Ishikawa (cell line): Measurements from ENCODE around the gene P2RX6.

Experiments used
- CEBPB ChIP-seq: IDR thresholded peaks from 2 replicates; pipeline ENCODE4 v1.6.1; 2012
- CREB1 ChIP-seq: IDR thresholded peaks from 2 replicates; pipeline ENCODE4 v1.6.1; 2012; ENCODE audit warnings: low read depth
- EGR1 ChIP-seq: IDR thresholded peaks from 2 replicates; pipeline ENCODE4 v1.6.1; 2012
- EP300 ChIP-seq: IDR thresholded peaks from 2 replicates; pipeline ENCODE4 v1.6.1; 2012; ENCODE audit warnings: borderline replicate concordance
- FOXM1 ChIP-seq: IDR thresholded peaks from 2 replicates; pipeline ENCODE4 v1.6.1; 2012; ENCODE audit warnings: low read depth, borderline replicate concordance
- NFIC ChIP-seq: IDR thresholded peaks from 2 replicates; pipeline ENCODE4 v1.6.1; 2012
- RAD21 ChIP-seq: IDR thresholded peaks from 2 replicates; pipeline ENCODE4 v1.6.1; 2012; ENCODE audit warnings: low read depth
- TAF1 ChIP-seq: IDR thresholded peaks from 2 replicates; pipeline ENCODE4 v1.6.1; 2012; ENCODE audit warnings: low read depth, mild to moderate bottlenecking
- TCF12 ChIP-seq: IDR thresholded peaks from 2 replicates; pipeline ENCODE4 v1.6.1; 2012; ENCODE audit warnings: low read depth
- TEAD4 ChIP-seq: IDR thresholded peaks from 2 replicates; pipeline ENCODE4 v1.6.1; 2012
- YY1 ChIP-seq: IDR thresholded peaks from 2 replicates; pipeline ENCODE4 v1.6.1; 2012; ENCODE audit warnings: low read depth
- ZBTB7A ChIP-seq: IDR thresholded peaks from 2 replicates; pipeline ENCODE4 v1.6.1; 2012; ENCODE audit warnings: low read depth
- TF ChIP-seq, protein P1 (sequence below): IDR thresholded peaks from 2 replicates; pipeline ENCODE4 v1.6.1; 2012
- TF ChIP-seq, protein P2 (sequence below): IDR thresholded peaks from 2 replicates; pipeline ENCODE4 v1.6.1; 2012; ENCODE audit warnings: low read depth, mild to moderate bottlenecking
- TF ChIP-seq, protein P3 (sequence below): IDR thresholded peaks from 2 replicates; pipeline ENCODE4 v1.6.1; 2012

P2RX6 gene

DNA sequence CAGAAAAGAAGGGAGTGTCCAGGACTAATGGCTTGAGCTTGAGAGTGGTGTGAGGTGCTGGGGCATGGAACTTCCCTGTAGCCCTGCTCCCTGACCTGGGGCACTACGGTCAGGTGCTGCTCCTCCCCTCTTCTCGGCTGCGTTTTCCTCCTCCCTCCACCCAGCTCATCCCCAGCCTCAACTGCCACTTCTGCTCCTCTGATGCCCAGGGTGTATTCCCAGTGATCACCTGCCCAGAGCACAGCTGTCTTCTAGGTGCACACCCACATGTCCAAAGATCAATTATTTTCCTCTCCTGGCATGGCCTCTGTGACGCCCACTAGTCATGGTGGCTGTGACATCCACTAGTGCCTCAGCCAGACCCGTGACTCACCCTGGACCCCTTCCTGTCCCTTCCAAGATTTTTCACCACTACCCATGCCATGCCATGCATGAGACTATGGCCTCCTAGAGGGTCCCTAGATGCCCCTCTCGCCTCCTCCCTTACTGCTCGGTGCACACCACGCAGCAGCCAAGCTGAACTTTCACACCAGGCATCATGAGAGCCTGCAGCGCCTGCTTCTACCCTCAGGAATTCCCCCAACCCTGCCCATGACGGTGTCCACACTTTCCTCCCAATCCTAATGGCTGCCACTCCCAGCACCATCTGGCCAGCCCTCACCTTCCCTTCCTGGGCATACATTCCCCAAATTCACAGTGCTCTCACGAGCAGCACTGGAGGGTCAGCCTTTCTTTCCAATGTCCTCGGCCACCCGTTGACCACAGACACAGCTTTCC is 1.9 kb downstream of the P2RX6 start:
- TF ChIP-seq EP300 (no peak), FOXM1 (no peak)

DNA sequence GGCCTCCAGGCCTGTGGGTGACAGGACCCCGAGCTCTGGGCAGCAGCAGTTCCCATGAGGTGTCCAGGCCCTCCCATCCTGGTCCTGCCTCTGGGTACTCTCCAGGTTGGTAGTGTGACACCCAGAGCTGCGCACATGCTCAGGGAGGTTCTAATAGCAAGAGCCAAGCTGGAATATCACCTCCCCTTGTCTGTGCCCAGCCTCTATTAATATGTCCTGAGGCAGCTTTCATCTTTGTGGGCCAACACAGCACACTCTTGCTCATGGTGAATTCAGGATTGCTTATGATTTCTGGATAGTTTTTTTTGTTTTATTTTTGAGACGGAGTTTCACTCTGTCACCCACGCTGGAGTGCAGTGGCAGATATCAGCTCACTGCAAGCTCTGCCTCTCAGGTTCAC is 3.3 kb downstream of the P2RX6 start:
- TF ChIP-seq TAF1 = no peak
- TF ChIP-seq, protein P1, sequence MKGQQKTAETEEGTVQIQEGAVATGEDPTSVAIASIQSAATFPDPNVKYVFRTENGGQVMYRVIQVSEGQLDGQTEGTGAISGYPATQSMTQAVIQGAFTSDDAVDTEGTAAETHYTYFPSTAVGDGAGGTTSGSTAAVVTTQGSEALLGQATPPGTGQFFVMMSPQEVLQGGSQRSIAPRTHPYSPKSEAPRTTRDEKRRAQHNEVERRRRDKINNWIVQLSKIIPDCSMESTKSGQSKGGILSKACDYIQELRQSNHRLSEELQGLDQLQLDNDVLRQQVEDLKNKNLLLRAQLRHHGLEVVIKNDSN = no peak

DNA sequence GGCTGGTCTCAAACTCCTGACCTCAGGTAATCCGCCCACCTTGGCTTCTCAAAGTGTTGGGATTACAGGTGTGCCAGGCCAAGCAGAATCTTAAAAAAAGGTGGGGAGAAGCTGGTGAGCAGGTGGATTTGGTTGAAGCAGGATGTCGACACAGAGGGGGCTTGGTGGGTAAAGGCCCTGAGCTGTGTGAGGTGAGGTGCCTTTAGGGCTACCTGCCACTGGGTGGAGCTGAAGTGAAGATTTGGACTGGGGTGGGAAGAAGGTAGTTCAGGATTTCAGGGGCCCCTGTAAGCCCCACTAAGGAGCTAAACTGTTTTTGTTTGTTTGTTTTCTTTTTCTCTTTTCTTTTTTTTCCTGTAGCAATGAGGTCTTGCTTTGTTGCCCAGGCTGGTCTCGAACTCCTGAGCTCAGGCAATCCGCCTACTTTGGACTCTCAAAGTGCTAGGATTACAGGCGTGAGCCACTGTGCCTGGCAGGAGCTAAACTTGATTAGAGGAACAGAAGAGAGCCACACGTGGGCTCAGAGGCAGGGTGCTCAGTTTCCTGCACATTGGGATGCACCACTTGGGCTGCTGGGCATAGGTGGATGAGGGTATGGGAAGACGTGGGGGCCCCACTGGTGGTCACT is 6.0 kb downstream of the P2RX6 start:
- TF ChIP-seq TAF1 (no peak), RAD21 (peak; percentile 44)

DNA sequence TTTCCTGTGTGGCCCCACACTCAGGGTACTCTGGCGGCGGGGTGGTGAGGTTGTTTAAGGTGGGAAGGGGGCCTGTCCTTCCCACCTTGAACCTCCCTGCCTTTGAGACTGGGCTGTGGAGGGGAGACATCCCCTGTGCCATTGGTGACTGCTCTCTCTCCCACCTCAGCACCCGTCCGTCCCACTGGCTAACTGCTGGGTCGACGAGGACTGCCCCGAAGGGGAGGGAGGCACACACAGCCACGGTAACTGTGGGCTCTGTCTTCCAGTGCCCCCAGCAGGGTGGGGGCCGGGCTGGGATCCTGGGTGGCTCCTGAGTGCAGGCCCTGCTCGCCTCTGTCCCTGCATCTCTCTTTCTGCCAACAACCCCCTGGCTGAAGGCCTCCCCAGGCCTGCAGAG is 7.5 kb downstream of the P2RX6 start:
- TF ChIP-seq TCF12 (no peak), NFIC (no peak), EP300 (no peak), ZBTB7A (no peak), FOXM1 (no peak), TEAD4 (no peak), YY1 (no peak), CEBPB (no peak), CREB1 (no peak)
- TF ChIP-seq, protein P2, sequence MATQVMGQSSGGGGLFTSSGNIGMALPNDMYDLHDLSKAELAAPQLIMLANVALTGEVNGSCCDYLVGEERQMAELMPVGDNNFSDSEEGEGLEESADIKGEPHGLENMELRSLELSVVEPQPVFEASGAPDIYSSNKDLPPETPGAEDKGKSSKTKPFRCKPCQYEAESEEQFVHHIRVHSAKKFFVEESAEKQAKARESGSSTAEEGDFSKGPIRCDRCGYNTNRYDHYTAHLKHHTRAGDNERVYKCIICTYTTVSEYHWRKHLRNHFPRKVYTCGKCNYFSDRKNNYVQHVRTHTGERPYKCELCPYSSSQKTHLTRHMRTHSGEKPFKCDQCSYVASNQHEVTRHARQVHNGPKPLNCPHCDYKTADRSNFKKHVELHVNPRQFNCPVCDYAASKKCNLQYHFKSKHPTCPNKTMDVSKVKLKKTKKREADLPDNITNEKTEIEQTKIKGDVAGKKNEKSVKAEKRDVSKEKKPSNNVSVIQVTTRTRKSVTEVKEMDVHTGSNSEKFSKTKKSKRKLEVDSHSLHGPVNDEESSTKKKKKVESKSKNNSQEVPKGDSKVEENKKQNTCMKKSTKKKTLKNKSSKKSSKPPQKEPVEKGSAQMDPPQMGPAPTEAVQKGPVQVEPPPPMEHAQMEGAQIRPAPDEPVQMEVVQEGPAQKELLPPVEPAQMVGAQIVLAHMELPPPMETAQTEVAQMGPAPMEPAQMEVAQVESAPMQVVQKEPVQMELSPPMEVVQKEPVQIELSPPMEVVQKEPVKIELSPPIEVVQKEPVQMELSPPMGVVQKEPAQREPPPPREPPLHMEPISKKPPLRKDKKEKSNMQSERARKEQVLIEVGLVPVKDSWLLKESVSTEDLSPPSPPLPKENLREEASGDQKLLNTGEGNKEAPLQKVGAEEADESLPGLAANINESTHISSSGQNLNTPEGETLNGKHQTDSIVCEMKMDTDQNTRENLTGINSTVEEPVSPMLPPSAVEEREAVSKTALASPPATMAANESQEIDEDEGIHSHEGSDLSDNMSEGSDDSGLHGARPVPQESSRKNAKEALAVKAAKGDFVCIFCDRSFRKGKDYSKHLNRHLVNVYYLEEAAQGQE = no peak

DNA sequence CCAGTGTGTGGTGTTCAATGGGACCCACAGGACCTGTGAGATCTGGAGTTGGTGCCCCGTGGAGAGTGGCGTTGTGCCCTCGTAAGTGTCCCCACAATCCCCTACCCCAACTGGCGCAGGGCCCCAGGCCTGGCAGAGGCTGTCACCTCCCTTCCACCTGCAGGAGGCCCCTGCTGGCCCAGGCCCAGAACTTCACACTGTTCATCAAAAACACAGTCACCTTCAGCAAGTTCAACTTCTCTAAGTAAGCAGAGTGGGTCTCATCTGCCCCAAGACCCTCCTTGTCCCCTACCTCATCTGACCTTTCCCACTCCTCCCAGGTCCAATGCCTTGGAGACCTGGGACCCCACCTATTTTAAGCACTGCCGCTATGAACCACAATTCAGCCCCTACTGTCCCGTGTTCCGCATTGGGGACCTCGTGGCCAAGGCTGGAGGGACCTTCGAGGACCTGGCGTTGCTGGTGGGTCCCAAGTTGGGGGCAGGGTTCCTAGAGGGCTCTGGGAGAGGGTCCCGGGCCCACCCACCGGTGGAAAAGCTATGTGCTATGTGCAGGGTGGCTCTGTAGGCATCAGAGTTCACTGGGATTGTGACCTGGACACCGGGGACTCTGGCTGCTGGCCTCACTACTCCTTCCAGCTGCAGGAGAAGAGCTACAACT is 8.1 kb downstream of the P2RX6 start:
- no peak for TF ChIP-seq TCF12
- no peak for TF ChIP-seq YY1
- TF ChIP-seq, protein P2 = no peak
- TF ChIP-seq EP300 = no peak
- TF ChIP-seq EGR1 = no peak
- TF ChIP-seq NFIC = no peak
- no peak for TF ChIP-seq FOXM1
- TF ChIP-seq CEBPB = no peak
- TF ChIP-seq CREB1 = no peak
- TF ChIP-seq RAD21 = no peak
- TF ChIP-seq, protein P1 = no peak
- no peak for TF ChIP-seq TEAD4
- no peak for TF ChIP-seq ZBTB7A
- TF ChIP-seq, protein P3, sequence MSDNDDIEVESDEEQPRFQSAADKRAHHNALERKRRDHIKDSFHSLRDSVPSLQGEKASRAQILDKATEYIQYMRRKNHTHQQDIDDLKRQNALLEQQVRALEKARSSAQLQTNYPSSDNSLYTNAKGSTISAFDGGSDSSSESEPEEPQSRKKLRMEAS = no peak
- no peak for TF ChIP-seq TAF1

DNA sequence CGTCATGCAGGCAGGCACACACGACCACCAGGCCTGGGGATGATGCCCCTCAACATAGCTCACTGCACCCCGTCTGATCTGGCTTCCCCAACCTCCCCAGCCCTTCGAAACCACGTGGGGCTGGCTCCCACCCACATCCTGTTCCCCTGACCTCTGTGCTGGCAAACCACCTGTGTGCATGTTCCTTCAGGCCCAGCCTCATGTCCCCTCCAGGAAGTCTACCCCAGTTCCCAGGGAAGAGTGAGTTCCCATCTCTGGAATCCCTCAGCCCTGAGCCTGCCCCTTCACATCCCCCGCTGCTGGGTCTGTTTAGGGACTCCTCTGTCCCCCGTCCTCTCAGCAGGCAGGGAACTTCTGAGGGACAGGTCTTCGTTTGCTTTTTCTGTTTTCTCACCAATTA is 10.3 kb downstream of the P2RX6 start:
- TF ChIP-seq ZBTB7A (no peak), YY1 (no peak), CEBPB (no peak), TEAD4 (no peak), TCF12 (no peak), CREB1 (no peak), FOXM1 (no peak)
- TF ChIP-seq, protein P3 = no peak
